Spleen (tissue), 11 donors: ENCODE data around the gene PSAPL1. TPM values are rescaled to one million over a fixed set of nuclear protein-coding genes. Genes with fewer than 3 reads are reported as not detected.

ENCODE experiments used
- DNase-seq: peaks from one replicate; pipeline ENCODE4 v3.0.0-alpha.2; 2020
- H3K27ac ChIP-seq, 8 donors: fragments of 200-600 bp; sonication (generic) in 7 of 8; 1 replicate in 4 of 8; 2 replicates in 4 of 8; pipeline versions ENCODE4 v1.5.0 to v1.8.0; 2016 to 2021; ENCODE audit warnings: inconsistent platforms in 4 of 8, mild to moderate bottlenecking in 4 of 8, moderate library complexity in 1 of 8
- H3K27me3 ChIP-seq, 7 donors: fragments of 200-600 bp; sonication (generic) in 6 of 7; replicated peaks in 1 of 7; 1 replicate in 4 of 7; 2 replicates in 3 of 7; pipeline versions ENCODE4 v1.5.0 to v1.8.0; 2016 to 2021; ENCODE audit warnings: inconsistent platforms in 3 of 7, mild to moderate bottlenecking in 1 of 7
- H3K36me3 ChIP-seq, 6 donors: fragments of 200-600 bp; sonication (generic) in 5 of 6; 1 replicate in 4 of 6; 2 replicates in 2 of 6; pipeline versions ENCODE4 v1.5.0 to v1.8.0; 2016 to 2021; ENCODE audit warnings: inconsistent platforms in 2 of 6
- H3K4me1 ChIP-seq, 6 donors: fragments of 200-600 bp; sonication (generic) in 5 of 6; 1 replicate in 3 of 6; 2 replicates in 3 of 6; pipeline versions ENCODE4 v1.5.0 to v1.8.0; 2016 to 2021; ENCODE audit warnings: inconsistent platforms in 3 of 6
- H3K4me3 ChIP-seq, 8 donors: fragments of 200-600 bp; sonication (generic) in 7 of 8; 1 replicate in 4 of 8; 2 replicates in 4 of 8; pipeline versions ENCODE4 v1.5.0 to v1.8.0; 2016 to 2021; ENCODE audit warnings: inconsistent platforms in 4 of 8, mild to moderate bottlenecking in 4 of 8, moderate library complexity in 2 of 8
- H3K9me3 ChIP-seq, 8 donors: fragments of 200-600 bp; sonication (generic) in 7 of 8; 1 replicate in 4 of 8; 2 replicates in 4 of 8; pipeline versions ENCODE4 v1.5.0 to v1.8.0; 2016 to 2021; ENCODE audit warnings: inconsistent platforms in 4 of 8
- CTCF ChIP-seq, 11 experiments: fragments of 200-600 bp in 7 of 11; fragments of 450-650 bp in 4 of 11; sonication (generic) in 4 of 11; IDR thresholded peaks in 8 of 11; conservative IDR thresholded peaks in 3 of 11; 1 replicate in 7 of 11; 2 replicates in 4 of 11; pipeline versions ENCODE4 v1.4.0 to v1.8.0; 2016 to 2021; ENCODE audit warnings: antibody characterized with exemption in 11 of 11, inconsistent platforms in 4 of 11, mild to moderate bottlenecking in 1 of 11
- POLR2A ChIP-seq, 3 donors: fragments of 450-650 bp; IDR thresholded peaks; one replicate each; pipeline ENCODE4 v1.5.1; 2017; ENCODE audit warnings: antibody characterized with exemption in 3 of 3, mild to moderate bottlenecking in 1 of 3
- POLR2AphosphoS5 ChIP-seq, 3 donors: sonication (generic); formaldehyde crosslinking; IDR thresholded peaks; one replicate each; pipeline ENCODE4 v1.5.1; 2017; ENCODE audit warnings: antibody characterized with exemption in 3 of 3
- WGBS, 5 donors: extraction: QIAGEN DNeasy Blood & Tissue Kit in 3 of 5; methylation state at CpG; one replicate each; pipeline versions ENCODE4 v1.1.5 to v1.1.7; 2013 to 2018; 5-methylcytosine and 5-hydroxymethylcytosine counted together
- intact Hi-C: fragments of 100-400 bp; cut with DNase I; formaldehyde crosslinking; loops from one replicate; pipeline ENCODE4 v1.15.0; 2023; ENCODE audit warnings: low total_unique reads
- polyA plus RNA-seq, 3 donors: library from polyadenylated mRNA; stranded (reverse); fragments of 200-250 nt; gene quantifications; one replicate each; pipeline ENCODE4 v1.2.1, GENCODE V29; 2013
- total RNA-seq, 7 donors: library from RNA; depleted of rRNA in 3 of 7; stranded (reverse); fragments of >200 nt in 3 of 7; fragmentation: NEBNext Ultra II Directional in 4 of 7; extraction: Animal tissue kit (Norgen Biotek cat#: 25700) in 4 of 7; gene quantifications; one replicate each; pipeline versions ENCODE4 v1.1.0 to v1.2.1, GENCODE V29; 2016 to 2021
- donor health status: healthy with polysubstance abuse.
- donor health status: DM: no; HTN: no; CAD: no; lungs with moderate emphysema.
- donor health status: DM: no; HTN: no; CAD: no.
- donor health status: Bipolar disorder and iron deficiency.
- donor health status: healthy.
- donor health status: DM: no; HTN: no; CAD: no.
- donor health status: DM: yes; HTN: yes; CAD: no.

The PSAPL1 gene
- total and polyA plus RNA-seq, 10 donors, result not detected

- Histone ChIP-seq H3K36me3 (no peaks in the 10 kb centered on the region), H3K4me3 (no peak overlapping the region), H3K27ac (no peak overlapping the region), H3K27me3 (peaks cover 0 to 58% (median 0%) of the 10 kb centered on the region in 7 donors), H3K9me3 (no peaks in the 10 kb centered on the region), H3K4me1 (no peaks in the 10 kb centered on the region)
- DNase-seq, result no peak
- 41 to 52% (median 50%) methylated on average over 8 of the region's 8 CpGs for WGBS, 5 donors
- intact Hi-C loops, result no loop called here
- no peak for TF ChIP-seq POLR2AphosphoS5 (IDR thresholded peaks at IDR 0.05)
- TF ChIP-seq CTCF (IDR thresholded peaks at IDR 0.05 in 8 of 11, conservative IDR thresholded peaks at IDR 0.05 in 3 of 11), result no peak
- no peak for TF ChIP-seq POLR2A (IDR thresholded peaks at IDR 0.05)
Observed at GRCh38 chr4:7398788-7399439, 35.8 kb downstream of the PSAPL1 start.

- TF ChIP-seq POLR2AphosphoS5 (IDR thresholded peaks at IDR 0.05), result no peak
- no peak for TF ChIP-seq POLR2A (IDR thresholded peaks at IDR 0.05)
- no peak for TF ChIP-seq CTCF (IDR thresholded peaks at IDR 0.05 in 8 of 11, conservative IDR thresholded peaks at IDR 0.05 in 3 of 11)
- Histone ChIP-seq H3K27ac (no peak overlapping the region), H3K4me1 (no peaks in the 10 kb centered on the region), H3K4me3 (no peak overlapping the region), H3K9me3 (no peaks in the 10 kb centered on the region), H3K36me3 (no peaks in the 10 kb centered on the region), H3K27me3 (peaks cover 0 to 67% (median 0%) of the 10 kb centered on the region in 7 donors)
- intact Hi-C loops, result no loop called here
- peak; percentile 37 for DNase-seq
- WGBS, 5 donors, result 13 to 24% (median 18%) methylated on average over 6 of the region's 6 CpGs
Observed at GRCh38 chr4:7398104-7398423, 36.7 kb downstream of the PSAPL1 start.

GRCh38 chr4:7397206-7398103 is 37.3 kb downstream of the PSAPL1 start:
- Histone ChIP-seq H3K4me3 (no peak overlapping the region), H3K27me3 (peaks cover 0 to 73% (median 0%) of the 10 kb centered on the region in 7 donors), H3K4me1 (no peaks in the 10 kb centered on the region), H3K36me3 (no peaks in the 10 kb centered on the region), H3K27ac (no peak overlapping the region), H3K9me3 (no peaks in the 10 kb centered on the region)
- WGBS, 5 donors, result 68 to 81% (median 72%) methylated on average over 23 to 24 of the region's 24 CpGs
- intact Hi-C loops, result no loop called here
- TF ChIP-seq POLR2AphosphoS5 (IDR thresholded peaks at IDR 0.05) (no peak), POLR2A (IDR thresholded peaks at IDR 0.05) (no peak), CTCF (IDR thresholded peaks at IDR 0.05 in 8 of 11, conservative IDR thresholded peaks at IDR 0.05 in 3 of 11) (no peak)
- DNase-seq, result peak; percentile 47
